ENCODE data around the gene CFAP100.

DNA sequence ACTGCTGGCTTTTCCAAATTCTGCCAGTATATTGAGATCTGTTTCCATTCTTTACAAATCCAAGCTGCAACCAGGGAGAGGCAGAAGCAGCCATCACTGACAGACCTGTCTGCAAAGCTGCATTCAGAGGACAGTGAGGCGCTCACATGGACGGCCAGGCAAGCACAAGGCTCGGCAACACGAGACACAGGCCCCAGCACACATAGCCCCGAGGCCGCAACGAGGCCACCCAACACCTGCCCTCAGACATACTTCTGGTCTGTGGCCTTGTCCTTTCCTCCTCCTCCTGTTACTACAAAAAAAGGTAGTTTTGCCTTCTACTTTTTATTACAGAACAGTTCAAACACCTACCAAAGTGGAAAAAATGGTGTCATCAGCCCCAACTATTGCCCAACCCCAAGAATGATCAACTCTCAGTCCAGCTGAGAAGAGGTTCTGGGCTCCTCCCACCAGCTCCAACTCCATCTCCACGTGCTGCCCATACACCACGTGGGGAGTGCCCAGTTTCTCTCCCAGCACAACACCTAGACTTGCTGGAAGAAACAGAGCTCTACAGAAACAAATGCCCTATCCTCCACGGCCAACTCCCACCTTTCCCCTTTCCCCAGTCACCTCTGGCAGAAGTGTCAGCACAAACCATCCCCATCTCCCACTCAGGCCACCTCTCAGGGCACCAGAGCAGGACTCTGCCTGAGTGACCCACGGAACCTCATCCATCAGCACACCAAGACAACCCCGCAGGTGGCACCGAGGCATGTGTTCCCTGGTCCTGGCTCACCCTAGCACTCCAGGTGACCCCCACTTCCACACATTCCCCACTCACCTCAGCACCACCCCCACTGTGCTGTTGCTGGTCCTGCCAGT, 73.6 kb downstream of the CFAP100 start:
- TF ChIP-seq, protein P1, sequence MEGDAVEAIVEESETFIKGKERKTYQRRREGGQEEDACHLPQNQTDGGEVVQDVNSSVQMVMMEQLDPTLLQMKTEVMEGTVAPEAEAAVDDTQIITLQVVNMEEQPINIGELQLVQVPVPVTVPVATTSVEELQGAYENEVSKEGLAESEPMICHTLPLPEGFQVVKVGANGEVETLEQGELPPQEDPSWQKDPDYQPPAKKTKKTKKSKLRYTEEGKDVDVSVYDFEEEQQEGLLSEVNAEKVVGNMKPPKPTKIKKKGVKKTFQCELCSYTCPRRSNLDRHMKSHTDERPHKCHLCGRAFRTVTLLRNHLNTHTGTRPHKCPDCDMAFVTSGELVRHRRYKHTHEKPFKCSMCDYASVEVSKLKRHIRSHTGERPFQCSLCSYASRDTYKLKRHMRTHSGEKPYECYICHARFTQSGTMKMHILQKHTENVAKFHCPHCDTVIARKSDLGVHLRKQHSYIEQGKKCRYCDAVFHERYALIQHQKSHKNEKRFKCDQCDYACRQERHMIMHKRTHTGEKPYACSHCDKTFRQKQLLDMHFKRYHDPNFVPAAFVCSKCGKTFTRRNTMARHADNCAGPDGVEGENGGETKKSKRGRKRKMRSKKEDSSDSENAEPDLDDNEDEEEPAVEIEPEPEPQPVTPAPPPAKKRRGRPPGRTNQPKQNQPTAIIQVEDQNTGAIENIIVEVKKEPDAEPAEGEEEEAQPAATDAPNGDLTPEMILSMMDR (IDR thresholded peaks at IDR 0.05) = no peak
- TF ChIP-seq POLR2A (IDR thresholded peaks at IDR 0.05) = no peak

Measured in testis (tissue), 2 donors.